Esophagus muscularis mucosa (tissue), 4 donors: ENCODE data around the gene MYO1B. TPM values are rescaled to one million over a fixed set of nuclear protein-coding genes. Genes with fewer than 3 reads are reported as not detected.
A peak's percentile ranks its signal among the peaks of the same experiment; 100 is the strongest.

Experiments used
- DNase-seq: peaks from one replicate; pipeline ENCODE4 v3.0.0-alpha.2; 2017; ENCODE audit errors: extremely low spot score
- H3K27ac ChIP-seq, 4 donors: fragments of 200-600 bp; sonication (generic); replicated peaks in 1 of 4; 1 replicate in 3 of 4; 2 replicates in 1 of 4; pipeline ENCODE4 v1.5.1; 2016 to 2019; ENCODE audit warnings: mild to moderate bottlenecking in 1 of 4
- H3K27me3 ChIP-seq, 4 donors: fragments of 200-600 bp; sonication (generic); one replicate each; pipeline versions ENCODE4 v1.5.1 to v1.6.0; 2016 to 2019
- H3K36me3 ChIP-seq, 4 donors: fragments of 200-600 bp; sonication (generic); one replicate each; pipeline ENCODE4 v1.5.1; 2016 to 2019
- H3K4me1 ChIP-seq, 4 donors: fragments of 200-600 bp; sonication (generic); one replicate each; pipeline ENCODE4 v1.5.1; 2016 to 2019
- H3K4me3 ChIP-seq, 4 donors: fragments of 200-600 bp; sonication (generic); 1 replicate in 2 of 4; 2 replicates in 2 of 4; pipeline ENCODE4 v1.5.1; 2016 to 2019; ENCODE audit warnings: mild to moderate bottlenecking in 4 of 4, moderate library complexity in 1 of 4
- H3K9me3 ChIP-seq, 4 donors: fragments of 200-600 bp; sonication (generic); 1 replicate in 3 of 4; 2 replicates in 1 of 4; pipeline ENCODE4 v1.5.1; 2016 to 2019
- CTCF ChIP-seq, 3 experiments: fragments of 200-600 bp in 2 of 3; fragments of 450-650 bp in 1 of 3; sonication (generic) in 2 of 3; IDR thresholded peaks; one replicate each; pipeline ENCODE4 v1.5.1; 2017 to 2019; ENCODE audit warnings: antibody characterized with exemption in 3 of 3, mild to moderate bottlenecking in 2 of 3, moderate library complexity in 1 of 3
- EP300 ChIP-seq: sonication (generic); formaldehyde crosslinking; IDR thresholded peaks from one replicate; pipeline ENCODE4 v1.6.1; 2017; ENCODE audit warnings: antibody characterized with exemption
- POLR2A ChIP-seq: fragments of 450-650 bp; IDR thresholded peaks from one replicate; pipeline ENCODE4 v1.6.1; 2017; ENCODE audit warnings: antibody characterized with exemption, moderate library complexity, mild to moderate bottlenecking, low read depth
- POLR2AphosphoS5 ChIP-seq, 2 donors: sonication (generic); formaldehyde crosslinking; IDR thresholded peaks; one replicate each; pipeline ENCODE4 v1.6.1; 2017; ENCODE audit warnings: antibody characterized with exemption in 2 of 2
- WGBS: methylation state at CpG from one replicate; pipeline ENCODE4 v1.1.5; 2018; 5-methylcytosine and 5-hydroxymethylcytosine counted together
- intact Hi-C: fragments of 100-400 bp; cut with DNase I; formaldehyde crosslinking; loops from one replicate; pipeline ENCODE4 v1.15.1; 2023
- total RNA-seq, 4 donors: library from RNA; depleted of rRNA; stranded (reverse); fragments of >200 nt; gene quantifications; one replicate each; pipeline versions ENCODE4 v1.1.0 to v1.2.1, GENCODE V29; 2016

Gene MYO1B
- total RNA-seq, 4 donors from 2014 or later, result 14.8 to 17.3 (median 15.9) TPM

- no peak for DNase-seq
- H3K9me3 ChIP-seq, result no peaks in the 10 kb centered on the region
- peaks cover 0 to 5% (median 3%) of the 10 kb centered on the region in 4 donors for H3K4me1 ChIP-seq
- H3K36me3 ChIP-seq, result no peaks in the 10 kb centered on the region
- H3K27me3 ChIP-seq, result no peaks in the 10 kb centered on the region
- WGBS, result 67% methylated on average over 6 of the region's 6 CpGs
- TF ChIP-seq POLR2AphosphoS5 (IDR thresholded peaks at IDR 0.05), result no peak
- TF ChIP-seq EP300, result no peak
- no peak for TF ChIP-seq POLR2A
- no peak for TF ChIP-seq CTCF (IDR thresholded peaks at IDR 0.05)
- no peak overlapping the region for H3K4me3 ChIP-seq
- no peak overlapping the region for H3K27ac ChIP-seq
- intact Hi-C loops, result no loop called here
Measured at GRCh38 chr2:191436368-191437055, 191.3 kb downstream of the MYO1B start.

GRCh38 chr2:191439481-191439880, 194.3 kb downstream of the MYO1B start:
- Histone ChIP-seq H3K27ac (no peak overlapping the region), H3K36me3 (no peaks in the 10 kb centered on the region), H3K4me3 (no peak overlapping the region), H3K4me1 (peaks cover 0 to 18% (median 16%) of the 10 kb centered on the region in 4 donors), H3K9me3 (no peaks in the 10 kb centered on the region), H3K27me3 (no peaks in the 10 kb centered on the region)
- 92% methylated on average over 3 of the region's 3 CpGs for WGBS
- intact Hi-C loops, result no loop called here
- no peak for TF ChIP-seq POLR2A
- no peak for TF ChIP-seq CTCF (IDR thresholded peaks at IDR 0.05)
- no peak for TF ChIP-seq POLR2AphosphoS5 (IDR thresholded peaks at IDR 0.05)
- TF ChIP-seq EP300, result no peak
- no peak for DNase-seq

GRCh38 chr2:191441496-191442214, 196.5 kb downstream of the MYO1B start:
- Histone ChIP-seq H3K9me3 (no peaks in the 10 kb centered on the region), H3K4me1 (peaks cover 0 to 18% (median 16%) of the 10 kb centered on the region in 4 donors), H3K4me3 (no peak overlapping the region), H3K36me3 (no peaks in the 10 kb centered on the region), H3K27me3 (no peaks in the 10 kb centered on the region), H3K27ac (peak overlapping the region; percentile 37 to 56 (median 45))
- TF ChIP-seq POLR2AphosphoS5 (IDR thresholded peaks at IDR 0.05) (peak in 1 of 2 donors; percentile 31), CTCF (IDR thresholded peaks at IDR 0.05) (no peak), EP300 (no peak), POLR2A (no peak)
- intact Hi-C loops, result no loop called here
- no peak for DNase-seq
- 22% methylated on average over 14 of the region's 14 CpGs for WGBS

- Histone ChIP-seq H3K9me3 (no peaks in the 10 kb centered on the region), H3K36me3 (no peaks in the 10 kb centered on the region), H3K27ac (no peak overlapping the region), H3K27me3 (no peaks in the 10 kb centered on the region), H3K4me1 (peaks cover 0 to 18% (median 16%) of the 10 kb centered on the region in 4 donors), H3K4me3 (no peak overlapping the region)
- intact Hi-C loops, result no loop called here
- 45% methylated on average over 3 of the region's 3 CpGs for WGBS
- TF ChIP-seq EP300 (no peak), CTCF (IDR thresholded peaks at IDR 0.05) (no peak), POLR2AphosphoS5 (IDR thresholded peaks at IDR 0.05) (no peak), POLR2A (no peak)
- no peak for DNase-seq
Measured at GRCh38 chr2:191443446-191443845, 198.2 kb downstream of the MYO1B start.
